Transverse colon (tissue), 4 donors: Measurements from ENCODE around the gene OR2AT4. TPM values are rescaled to one million over a fixed set of nuclear protein-coding genes. Genes with fewer than 3 reads are reported as not detected.

Experiments used
- DNase-seq: peaks from one replicate; pipeline ENCODE4 v3.0.0-alpha.2; 2019
- H3K27ac ChIP-seq, 4 donors: fragments of 200-600 bp; sonication (generic); 2 replicates each; pipeline ENCODE4 v1.5.1; 2016 to 2018; ENCODE audit warnings: inconsistent platforms in 4 of 4
- H3K27me3 ChIP-seq: fragments of 200-600 bp; sonication (generic); 2 replicates; pipeline ENCODE4 v1.5.1; 2017; ENCODE audit warnings: inconsistent platforms
- H3K36me3 ChIP-seq, 4 donors: fragments of 200-600 bp; sonication (generic); 2 replicates each; pipeline ENCODE4 v1.5.1; 2017 to 2019; ENCODE audit warnings: inconsistent platforms in 4 of 4
- H3K4me1 ChIP-seq, 4 donors: fragments of 200-600 bp; sonication (generic); 2 replicates each; pipeline ENCODE4 v1.5.1; 2017 to 2020; ENCODE audit warnings: inconsistent platforms in 4 of 4
- H3K4me3 ChIP-seq, 4 donors: fragments of 200-600 bp; sonication (generic); 1 replicate in 1 of 4; 2 replicates in 3 of 4; pipeline versions ENCODE4 v1.5.1 to v1.6.1; 2017 to 2019; ENCODE audit warnings: inconsistent platforms in 4 of 4
- H3K9me3 ChIP-seq, 2 donors: fragments of 200-600 bp; sonication (generic); 2 replicates each; pipeline ENCODE4 v1.5.1; 2017 to 2019; ENCODE audit warnings: inconsistent platforms in 2 of 2
- EP300 ChIP-seq: sonication (generic); formaldehyde crosslinking; IDR thresholded peaks from one replicate; pipeline ENCODE4 v1.6.1; 2017; ENCODE audit warnings: antibody characterized with exemption, low read depth
- POLR2A ChIP-seq: fragments of 450-650 bp; IDR thresholded peaks from one replicate; pipeline ENCODE4 v1.6.1; 2016; ENCODE audit warnings: antibody characterized with exemption, mild to moderate bottlenecking, moderate library complexity
- POLR2AphosphoS5 ChIP-seq, 3 donors: sonication (generic); formaldehyde crosslinking; IDR thresholded peaks; one replicate each; pipeline ENCODE4 v1.6.1; 2016; ENCODE audit warnings: antibody characterized with exemption in 3 of 3
- WGBS, 2 donors: methylation state at CpG; one replicate each; pipeline ENCODE4 v1.1.5; 2018; ENCODE audit warnings: low coverage in 1 of 2; 5-methylcytosine and 5-hydroxymethylcytosine counted together
- in situ Hi-C, 4 donors: fragments of 200-750 bp; cut with MboI; loops; one replicate each; pipeline versions ENCODE4 v1.15.0 to v1.15.1; 2017; ENCODE audit warnings: low sequenced_read_pairs in 3 of 4, low pct_ligation_motif_present in 1 of 4, low pct_unique_long_range_greater_than_20kb in 1 of 4
- intact Hi-C: fragments of 100-400 bp; cut with DNase I; formaldehyde crosslinking; loops from one replicate; pipeline ENCODE4 v1.15.1; 2023; ENCODE audit warnings: low total_unique reads
- total RNA-seq, 4 donors: library from RNA; depleted of rRNA; stranded (reverse); fragments of >200 nt; gene quantifications; one replicate each; pipeline ENCODE4 v1.1.0, GENCODE V29; 2016
- TF ChIP-seq, protein P1 (sequence below), 5 experiments: fragments of 200-600 bp in 3 of 5; fragments of 450-650 bp in 2 of 5; sonication (generic) in 3 of 5; IDR thresholded peaks; 1 replicate in 2 of 5; 2 replicates in 3 of 5; pipeline ENCODE4 v1.5.1; 2016 to 2017; ENCODE audit warnings: antibody characterized with exemption in 5 of 5, inconsistent platforms in 3 of 5, mild to moderate bottlenecking in 2 of 5, moderate library complexity in 1 of 5

The OR2AT4 gene
- total RNA-seq, 4 donors from 2014 or later: not detected

DNA sequence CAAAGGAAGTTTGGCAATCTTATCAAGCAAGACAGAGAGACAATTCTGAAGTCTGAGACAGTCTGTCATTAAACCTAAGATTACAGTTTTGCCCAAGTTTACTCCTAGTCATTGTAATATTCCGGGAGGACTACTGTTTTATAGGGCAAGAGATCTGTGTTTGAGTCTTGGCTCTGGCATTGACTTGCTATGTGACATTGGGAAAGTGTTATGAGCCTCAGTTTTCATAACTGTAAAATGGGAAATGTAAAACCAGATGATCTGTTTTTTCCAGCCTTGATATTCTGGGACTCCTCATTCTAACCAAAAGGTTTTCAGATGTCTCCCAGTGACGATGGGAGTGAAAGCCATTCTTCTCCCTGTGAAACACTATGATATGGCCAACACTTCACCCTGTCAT is 29.9 kb upstream of the OR2AT4 start:
- Histone ChIP-seq H3K4me3 (no peak overlapping the region), H3K27ac (no peak overlapping the region), H3K9me3 (no peaks in the 10 kb centered on the region), H3K27me3 (no peaks in the 10 kb centered on the region), H3K36me3 (no peaks in the 10 kb centered on the region), H3K4me1 (no peaks in the 10 kb centered on the region)
- 68 to 79% methylated on average over 2 of the region's 2 CpGs for WGBS, 2 donors
- TF ChIP-seq POLR2AphosphoS5 (IDR thresholded peaks at IDR 0.05) (no peak), EP300 (no peak), POLR2A (no peak)
- TF ChIP-seq, protein P1, sequence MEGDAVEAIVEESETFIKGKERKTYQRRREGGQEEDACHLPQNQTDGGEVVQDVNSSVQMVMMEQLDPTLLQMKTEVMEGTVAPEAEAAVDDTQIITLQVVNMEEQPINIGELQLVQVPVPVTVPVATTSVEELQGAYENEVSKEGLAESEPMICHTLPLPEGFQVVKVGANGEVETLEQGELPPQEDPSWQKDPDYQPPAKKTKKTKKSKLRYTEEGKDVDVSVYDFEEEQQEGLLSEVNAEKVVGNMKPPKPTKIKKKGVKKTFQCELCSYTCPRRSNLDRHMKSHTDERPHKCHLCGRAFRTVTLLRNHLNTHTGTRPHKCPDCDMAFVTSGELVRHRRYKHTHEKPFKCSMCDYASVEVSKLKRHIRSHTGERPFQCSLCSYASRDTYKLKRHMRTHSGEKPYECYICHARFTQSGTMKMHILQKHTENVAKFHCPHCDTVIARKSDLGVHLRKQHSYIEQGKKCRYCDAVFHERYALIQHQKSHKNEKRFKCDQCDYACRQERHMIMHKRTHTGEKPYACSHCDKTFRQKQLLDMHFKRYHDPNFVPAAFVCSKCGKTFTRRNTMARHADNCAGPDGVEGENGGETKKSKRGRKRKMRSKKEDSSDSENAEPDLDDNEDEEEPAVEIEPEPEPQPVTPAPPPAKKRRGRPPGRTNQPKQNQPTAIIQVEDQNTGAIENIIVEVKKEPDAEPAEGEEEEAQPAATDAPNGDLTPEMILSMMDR (IDR thresholded peaks at IDR 0.05): no peak
- DNase-seq: no peak
- in situ Hi-C loops: no loop called here
- intact Hi-C loops: no loop called here

DNA sequence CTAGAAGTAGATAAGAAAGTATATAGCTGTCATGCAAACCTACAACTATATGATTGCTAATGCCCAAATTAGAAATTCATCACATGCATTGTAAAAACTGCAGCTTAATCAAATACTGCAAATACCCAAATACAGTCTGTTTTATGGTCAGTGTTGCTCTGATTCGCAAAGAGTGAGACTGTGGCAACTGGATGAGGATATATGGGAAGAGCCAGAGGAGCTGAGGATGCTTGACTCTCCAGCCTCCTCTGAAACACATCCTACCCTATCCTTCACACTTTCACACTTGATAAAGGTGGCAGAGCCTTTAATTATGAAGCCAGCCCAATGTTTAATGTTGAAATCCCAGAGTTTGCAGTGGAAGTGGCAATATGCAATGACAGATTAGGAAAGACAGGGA is 21.9 kb upstream of the OR2AT4 start:
- peaks cover 0 to 3% of the 10 kb centered on the region in 2 donors for H3K9me3 ChIP-seq
- no peak overlapping the region for H3K27ac ChIP-seq
- DNase-seq: no peak
- TF ChIP-seq POLR2A: no peak
- TF ChIP-seq EP300: no peak
- no peak for TF ChIP-seq POLR2AphosphoS5 (IDR thresholded peaks at IDR 0.05)
- TF ChIP-seq, protein P1 (IDR thresholded peaks at IDR 0.05): no peak
- no peaks in the 10 kb centered on the region for H3K27me3 ChIP-seq
- no peaks in the 10 kb centered on the region for H3K4me1 ChIP-seq
- 39% methylated on average over 1 of the region's 1 CpG; no CpG with 5 or more reads in 1 of the 2 donors for WGBS, 2 donors
- H3K36me3 ChIP-seq: no peaks in the 10 kb centered on the region
- in situ Hi-C loops (no loop called here), intact Hi-C loops (no loop called here)
- H3K4me3 ChIP-seq: no peak overlapping the region

DNA sequence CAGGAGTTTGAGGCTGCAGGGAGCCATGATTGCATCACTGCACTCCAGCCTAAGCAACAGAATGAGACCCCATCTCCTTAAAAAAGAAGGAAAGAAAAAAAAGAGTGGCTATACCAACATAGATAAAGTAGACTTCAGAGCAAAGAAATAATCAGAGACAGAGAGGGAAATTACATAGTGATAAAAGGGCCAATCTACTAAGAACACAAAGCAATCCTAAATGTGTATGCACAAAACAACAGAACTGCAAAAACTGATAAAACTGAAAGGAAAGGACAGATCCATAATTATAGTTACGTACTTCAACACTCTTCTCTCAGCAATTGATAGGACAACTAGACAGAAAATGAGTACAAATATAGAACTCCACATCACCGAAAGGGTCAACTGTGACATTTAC is 17.8 kb upstream of the OR2AT4 start:
- 86 to 94% methylated on average over 2 of the region's 2 CpGs for WGBS, 2 donors
- in situ Hi-C loops: no loop called here
- DNase-seq: no peak
- TF ChIP-seq EP300: no peak
- TF ChIP-seq, protein P1 (IDR thresholded peaks at IDR 0.05): no peak
- no peak for TF ChIP-seq POLR2A
- no peak for TF ChIP-seq POLR2AphosphoS5 (IDR thresholded peaks at IDR 0.05)
- no peaks in the 10 kb centered on the region for H3K4me1 ChIP-seq
- intact Hi-C loops: no loop called here
- H3K27ac ChIP-seq: no peak overlapping the region
- no peaks in the 10 kb centered on the region for H3K27me3 ChIP-seq
- no peaks in the 10 kb centered on the region for H3K36me3 ChIP-seq
- H3K9me3 ChIP-seq: peaks cover 0 to 3% of the 10 kb centered on the region in 2 donors
- H3K4me3 ChIP-seq: no peak overlapping the region

DNA sequence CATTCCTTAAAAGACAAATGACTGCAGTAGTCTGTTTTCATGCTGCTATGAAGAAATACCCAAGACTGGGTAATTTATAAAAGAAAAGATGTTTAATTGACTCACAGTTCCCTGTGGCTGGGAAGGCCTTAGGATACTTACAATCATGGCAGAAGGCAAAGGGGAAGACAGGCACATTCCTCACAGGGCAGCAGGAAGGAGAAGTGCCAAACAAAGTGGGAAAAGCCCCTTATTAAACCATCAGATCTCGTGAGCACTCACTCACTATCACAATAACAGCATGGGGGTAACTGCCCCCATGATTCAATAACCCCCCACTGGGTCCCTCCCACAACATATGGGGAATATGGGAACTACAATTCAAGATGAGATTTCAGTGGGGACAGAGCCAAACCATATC is 16.4 kb upstream of the OR2AT4 start:
- no peaks in the 10 kb centered on the region for H3K4me1 ChIP-seq
- TF ChIP-seq POLR2AphosphoS5 (IDR thresholded peaks at IDR 0.05) (no peak), EP300 (no peak), POLR2A (no peak)
- TF ChIP-seq, protein P1 (IDR thresholded peaks at IDR 0.05): no peak
- H3K9me3 ChIP-seq: peaks cover 0 to 3% of the 10 kb centered on the region in 2 donors
- 40 to 50% methylated on average over 1 of the region's 1 CpG for WGBS, 2 donors
- H3K4me3 ChIP-seq: no peak overlapping the region
- no peaks in the 10 kb centered on the region for H3K36me3 ChIP-seq
- no peak overlapping the region for H3K27ac ChIP-seq
- no peak for DNase-seq
- intact Hi-C loops (no loop called here), in situ Hi-C loops (no loop called here)
- no peaks in the 10 kb centered on the region for H3K27me3 ChIP-seq
